Astrocyte (in vitro differentiated cells and primary cell): ENCODE data around the gene MMS19.

Experiments
- CTCF ChIP-seq: IDR thresholded peaks from 2 replicates; pipeline ENCODE4 v1.5.1; 2011; ENCODE audit warnings: low read depth, mild to moderate bottlenecking, inconsistent platforms, low read length, moderate library complexity; ENCODE audit not compliant: insufficient read depth
- EZH2 ChIP-seq: IDR thresholded peaks from 2 replicates; pipeline ENCODE4 v1.6.1; 2012; ENCODE audit warnings: mild to moderate bottlenecking, low read length, inconsistent platforms; ENCODE audit not compliant: insufficient read depth

- TF ChIP-seq CTCF (no peak), EZH2 (no peak)
These were observed 779 bp upstream of the MMS19 start, which contains the start of gene UBTD1 for GRCh38 chr10:97498841-97499560.
